ENCODE measurements around the gene RHEBL1. TPM values are rescaled to one million over a fixed set of nuclear protein-coding genes. Genes with fewer than 3 reads are reported as not detected.

The RHEBL1 gene
- total RNA-seq, result 1 to 10 TPM in 1 of 2 donors, not detected in 1; 1.2 TPM
- polyA plus RNA-seq, result under 1 TPM; 0.29 to 0.36 TPM

- peaks cover 1 to 18% (median 13%) of the 10 kb centered on the region in 4 donors for H3K4me1 ChIP-seq (ENCODE audit: control insufficient read depth in 4 of 4, insufficient read depth in 4 of 4, low read length in 3 of 4)
- DNase-seq (ENCODE audit: low spot score), result peak; percentile 99
- no peaks in the 10 kb centered on the region for H3K36me3 ChIP-seq (ENCODE audit: control insufficient read depth in 4 of 4, insufficient read depth in 3 of 4, low read depth in 1 of 4, low read length in 3 of 4)
- peak within 1 kb of the TSS; percentile 30 to 52 for H3K9ac ChIP-seq (ENCODE audit: low read depth in 1 of 2, low read length in 2 of 2)
- H3K9me3 ChIP-seq (ENCODE audit: control insufficient read depth in 4 of 4, low read length in 3 of 4), result no peaks in the 10 kb centered on the region
- peak within 1 kb of the TSS; percentile 44 to 71 for H3K27ac ChIP-seq (ENCODE audit: low read depth in 1 of 2, low read length in 2 of 2)
- TF ChIP-seq JUND (IDR thresholded peaks at IDR 0.05) (peak in 1 of 2 donors; percentile 53), YY1 (IDR thresholded peaks at IDR 0.05) (peak; percentile 67), MAX (IDR thresholded peaks at IDR 0.05) (peak; percentile 65), RAD21 (IDR thresholded peaks at IDR 0.05) (no peak), TAF1 (conservative IDR thresholded peaks at IDR 0.05) (no peak), GABPA (IDR thresholded peaks at IDR 0.05 in 1 of 2, conservative IDR thresholded peaks at IDR 0.05 in 1 of 2) (peak in 1 of 2 donors; percentile 58), HNF4A (conservative IDR thresholded peaks at IDR 0.05) (peak in 1 of 2 donors; percentile 4), EGR1 (IDR thresholded peaks at IDR 0.05; ENCODE audit: low read depth in 2 of 2) (peak in 1 of 2 donors; percentile 10), RXRA (IDR thresholded peaks at IDR 0.05) (peak; percentile 5 to 10), SP1 (IDR thresholded peaks at IDR 0.05) (peak; percentile 62), HNF4G (IDR thresholded peaks at IDR 0.05) (no peak)
- TF ChIP-seq, protein P1, sequence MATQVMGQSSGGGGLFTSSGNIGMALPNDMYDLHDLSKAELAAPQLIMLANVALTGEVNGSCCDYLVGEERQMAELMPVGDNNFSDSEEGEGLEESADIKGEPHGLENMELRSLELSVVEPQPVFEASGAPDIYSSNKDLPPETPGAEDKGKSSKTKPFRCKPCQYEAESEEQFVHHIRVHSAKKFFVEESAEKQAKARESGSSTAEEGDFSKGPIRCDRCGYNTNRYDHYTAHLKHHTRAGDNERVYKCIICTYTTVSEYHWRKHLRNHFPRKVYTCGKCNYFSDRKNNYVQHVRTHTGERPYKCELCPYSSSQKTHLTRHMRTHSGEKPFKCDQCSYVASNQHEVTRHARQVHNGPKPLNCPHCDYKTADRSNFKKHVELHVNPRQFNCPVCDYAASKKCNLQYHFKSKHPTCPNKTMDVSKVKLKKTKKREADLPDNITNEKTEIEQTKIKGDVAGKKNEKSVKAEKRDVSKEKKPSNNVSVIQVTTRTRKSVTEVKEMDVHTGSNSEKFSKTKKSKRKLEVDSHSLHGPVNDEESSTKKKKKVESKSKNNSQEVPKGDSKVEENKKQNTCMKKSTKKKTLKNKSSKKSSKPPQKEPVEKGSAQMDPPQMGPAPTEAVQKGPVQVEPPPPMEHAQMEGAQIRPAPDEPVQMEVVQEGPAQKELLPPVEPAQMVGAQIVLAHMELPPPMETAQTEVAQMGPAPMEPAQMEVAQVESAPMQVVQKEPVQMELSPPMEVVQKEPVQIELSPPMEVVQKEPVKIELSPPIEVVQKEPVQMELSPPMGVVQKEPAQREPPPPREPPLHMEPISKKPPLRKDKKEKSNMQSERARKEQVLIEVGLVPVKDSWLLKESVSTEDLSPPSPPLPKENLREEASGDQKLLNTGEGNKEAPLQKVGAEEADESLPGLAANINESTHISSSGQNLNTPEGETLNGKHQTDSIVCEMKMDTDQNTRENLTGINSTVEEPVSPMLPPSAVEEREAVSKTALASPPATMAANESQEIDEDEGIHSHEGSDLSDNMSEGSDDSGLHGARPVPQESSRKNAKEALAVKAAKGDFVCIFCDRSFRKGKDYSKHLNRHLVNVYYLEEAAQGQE (IDR thresholded peaks at IDR 0.05), result peak; percentile 17
- H3K4me3 ChIP-seq (ENCODE audit: low read depth in 1 of 3, low read length in 3 of 3), result peak within 1 kb of the TSS; percentile 73 to 92 (median 78)
- under 1% methylated on average over 60 of the region's 60 CpGs for WGBS
- no peaks in the 10 kb centered on the region for H3K27me3 ChIP-seq (ENCODE audit: control insufficient read depth in 4 of 4, insufficient read depth in 4 of 4, low read length in 3 of 4)
Observed at GRCh38 chr12:49069507-49070346, at the start of gene RHEBL1. RHEBL1 (minus strand) TSS chr12:49069979; CDS start chr12:49069785, 194 bp downstream.

- WGBS, result 50% methylated on average over 6 of the region's 6 CpGs
- Histone ChIP-seq H3K9ac (ENCODE audit: low read depth in 1 of 2, low read length in 2 of 2) (peak overlapping the region in 1 of 2 donors; percentile 81), H3K27ac (ENCODE audit: low read depth in 1 of 2, low read length in 2 of 2) (peak overlapping the region; percentile 95 to 96), H3K36me3 (ENCODE audit: control insufficient read depth in 4 of 4, insufficient read depth in 3 of 4, low read depth in 1 of 4, low read length in 3 of 4) (no peaks in the 10 kb centered on the region), H3K4me3 (ENCODE audit: low read depth in 1 of 3, low read length in 3 of 3) (peak overlapping the region in 1 of 3 donors; percentile 80), H3K4me1 (ENCODE audit: control insufficient read depth in 4 of 4, insufficient read depth in 4 of 4, low read length in 3 of 4) (peaks cover 5 to 22% (median 14%) of the 10 kb centered on the region in 4 donors), H3K9me3 (ENCODE audit: control insufficient read depth in 4 of 4, low read length in 3 of 4) (no peaks in the 10 kb centered on the region), H3K27me3 (ENCODE audit: control insufficient read depth in 4 of 4, insufficient read depth in 4 of 4, low read length in 3 of 4) (no peaks in the 10 kb centered on the region)
- DNase-seq (ENCODE audit: low spot score), result no peak
- no peak for TF ChIP-seq JUND (IDR thresholded peaks at IDR 0.05)
Observed at GRCh38 chr12:49111206-49111605, 41.4 kb upstream of the RHEBL1 start.
